Peyer's patch (tissue), 4 donors: ENCODE data around the gene DPF3. TPM values are rescaled to one million over a fixed set of nuclear protein-coding genes. Genes with fewer than 3 reads are reported as not detected.

Experiments used
- DNase-seq, 3 donors: peaks; one replicate each; pipeline ENCODE4 v3.0.0-alpha.2; 2017 to 2019
- H3K27ac ChIP-seq, 4 donors: fragments of 200-600 bp; sonication (generic); one replicate each; pipeline ENCODE4 v1.5.1; 2016 to 2019
- H3K27me3 ChIP-seq, 2 donors: fragments of 200-600 bp; sonication (generic); one replicate each; pipeline ENCODE4 v1.5.1; 2019
- H3K36me3 ChIP-seq, 3 donors: fragments of 200-600 bp; sonication (generic); one replicate each; pipeline ENCODE4 v1.5.1; 2016 to 2019
- H3K4me1 ChIP-seq, 4 donors: fragments of 200-600 bp; sonication (generic); one replicate each; pipeline ENCODE4 v1.5.1; 2016 to 2019
- H3K4me3 ChIP-seq, 4 donors: fragments of 200-600 bp; sonication (generic); 1 replicate in 3 of 4; 2 replicates in 1 of 4; pipeline ENCODE4 v1.5.1; 2016 to 2019; ENCODE audit warnings: mild to moderate bottlenecking in 1 of 4
- H3K9me3 ChIP-seq, 4 donors: fragments of 200-600 bp; sonication (generic); one replicate each; pipeline ENCODE4 v1.5.1; 2016 to 2019; ENCODE audit warnings: mild to moderate bottlenecking in 1 of 4
- CTCF ChIP-seq, 6 experiments: fragments of 450-650 bp in 4 of 6; fragments of 200-600 bp in 2 of 6; sonication (generic) in 1 of 6; IDR thresholded peaks; one replicate each; pipeline ENCODE4 v1.5.1; 2017 to 2019; ENCODE audit warnings: antibody characterized with exemption in 6 of 6, mild to moderate bottlenecking in 3 of 6, moderate library complexity in 1 of 6
- POLR2A ChIP-seq, 2 donors: fragments of 450-650 bp; IDR thresholded peaks; one replicate each; pipeline ENCODE4 v1.5.1; 2017; ENCODE audit warnings: antibody characterized with exemption in 2 of 2, mild to moderate bottlenecking in 2 of 2, moderate library complexity in 2 of 2
- total RNA-seq, 4 donors: library from RNA; depleted of rRNA; stranded (reverse); fragments of >200 nt; gene quantifications; one replicate each; pipeline ENCODE4 v1.1.0, GENCODE V29; 2016

The DPF3 gene
- total RNA-seq, 4 donors from 2014 or later = 10.7 to 25.6 (median 17.9) TPM

GRCh38 chr14:72699852-72700257 is 194.0 kb downstream of the DPF3 start:
- no peaks in the 10 kb centered on the region for H3K4me1 ChIP-seq
- no peak overlapping the region for H3K27ac ChIP-seq
- H3K27me3 ChIP-seq = no peaks in the 10 kb centered on the region
- H3K4me3 ChIP-seq = no peak overlapping the region
- H3K36me3 ChIP-seq = no peaks in the 10 kb centered on the region
- TF ChIP-seq POLR2A (IDR thresholded peaks at IDR 0.05) = no peak
- no peak for TF ChIP-seq CTCF (IDR thresholded peaks at IDR 0.05)
- H3K9me3 ChIP-seq = no peaks in the 10 kb centered on the region
- DNase-seq = no peak

GRCh38 chr14:72699443-72699842 is 194.5 kb downstream of the DPF3 start:
- no peaks in the 10 kb centered on the region for H3K9me3 ChIP-seq
- DNase-seq = no peak
- no peak overlapping the region for H3K27ac ChIP-seq
- H3K36me3 ChIP-seq = no peaks in the 10 kb centered on the region
- TF ChIP-seq CTCF (IDR thresholded peaks at IDR 0.05) (no peak), POLR2A (IDR thresholded peaks at IDR 0.05) (no peak)
- no peaks in the 10 kb centered on the region for H3K4me1 ChIP-seq
- no peak overlapping the region for H3K4me3 ChIP-seq
- H3K27me3 ChIP-seq = no peaks in the 10 kb centered on the region

GRCh38 chr14:72692696-72693095 is 201.2 kb downstream of the DPF3 start:
- DNase-seq = no peak
- TF ChIP-seq POLR2A (IDR thresholded peaks at IDR 0.05) = no peak
- no peaks in the 10 kb centered on the region for H3K4me1 ChIP-seq
- no peaks in the 10 kb centered on the region for H3K27me3 ChIP-seq
- no peak overlapping the region for H3K4me3 ChIP-seq
- H3K9me3 ChIP-seq = no peaks in the 10 kb centered on the region
- H3K27ac ChIP-seq = no peak overlapping the region
- H3K36me3 ChIP-seq = no peaks in the 10 kb centered on the region

- no peak overlapping the region for H3K4me3 ChIP-seq
- no peaks in the 10 kb centered on the region for H3K4me1 ChIP-seq
- no peaks in the 10 kb centered on the region for H3K9me3 ChIP-seq
- TF ChIP-seq CTCF (IDR thresholded peaks at IDR 0.05) (no peak), POLR2A (IDR thresholded peaks at IDR 0.05) (no peak)
- H3K36me3 ChIP-seq = no peaks in the 10 kb centered on the region
- DNase-seq = no peak
- H3K27me3 ChIP-seq = no peaks in the 10 kb centered on the region
- H3K27ac ChIP-seq = no peak overlapping the region
These were observed 203.6 kb downstream of the DPF3 start for GRCh38 chr14:72690324-72690723.

- TF ChIP-seq CTCF (IDR thresholded peaks at IDR 0.05) (no peak), POLR2A (IDR thresholded peaks at IDR 0.05) (no peak)
- Histone ChIP-seq H3K27ac (no peak overlapping the region), H3K4me3 (no peak overlapping the region), H3K27me3 (no peaks in the 10 kb centered on the region), H3K36me3 (no peaks in the 10 kb centered on the region), H3K4me1 (no peaks in the 10 kb centered on the region), H3K9me3 (no peaks in the 10 kb centered on the region)
- DNase-seq = no peak
These were observed 204.8 kb downstream of the DPF3 start for GRCh38 chr14:72688990-72689671.

GRCh38 chr14:72686832-72687231 is 207.1 kb downstream of the DPF3 start:
- Histone ChIP-seq H3K4me1 (no peaks in the 10 kb centered on the region), H3K9me3 (no peaks in the 10 kb centered on the region), H3K27me3 (no peaks in the 10 kb centered on the region), H3K36me3 (no peaks in the 10 kb centered on the region), H3K4me3 (no peak overlapping the region), H3K27ac (no peak overlapping the region)
- TF ChIP-seq CTCF (IDR thresholded peaks at IDR 0.05) (no peak), POLR2A (IDR thresholded peaks at IDR 0.05) (no peak)
- no peak for DNase-seq
